T-helper 1 cell treated with Interleukin-12 subunit alpha and Interleukin-12 subunit beta and Interleukin-4 antibody, amounts not matched to agents 30 ng/mL and 1 ng/mL, for 36 hours (primary cell): ENCODE results near the gene USP12. TPM values are rescaled to one million over a fixed set of nuclear protein-coding genes. Genes with fewer than 3 reads are reported as not detected.
"Not testable (repeated sequence)": the region's sequence is repeated elsewhere in the genome, so short reads cannot be mapped to it uniquely, and the experiment has no call there.

ENCODE experiments used
- intact Hi-C: fragments of 100-400 bp; cut with micrococcal nuclease; formaldehyde crosslinking; loops from one replicate; pipeline ENCODE4 v1.15.1; 2024
- total RNA-seq: library from RNA; stranded (reverse); gene quantifications from 2 replicates; pipeline ENCODE4 v1.2.3, GENCODE V29; 2022

USP12 gene
- total RNA-seq, 1 donor from 2014 or later: 34.7 TPM

DNA sequence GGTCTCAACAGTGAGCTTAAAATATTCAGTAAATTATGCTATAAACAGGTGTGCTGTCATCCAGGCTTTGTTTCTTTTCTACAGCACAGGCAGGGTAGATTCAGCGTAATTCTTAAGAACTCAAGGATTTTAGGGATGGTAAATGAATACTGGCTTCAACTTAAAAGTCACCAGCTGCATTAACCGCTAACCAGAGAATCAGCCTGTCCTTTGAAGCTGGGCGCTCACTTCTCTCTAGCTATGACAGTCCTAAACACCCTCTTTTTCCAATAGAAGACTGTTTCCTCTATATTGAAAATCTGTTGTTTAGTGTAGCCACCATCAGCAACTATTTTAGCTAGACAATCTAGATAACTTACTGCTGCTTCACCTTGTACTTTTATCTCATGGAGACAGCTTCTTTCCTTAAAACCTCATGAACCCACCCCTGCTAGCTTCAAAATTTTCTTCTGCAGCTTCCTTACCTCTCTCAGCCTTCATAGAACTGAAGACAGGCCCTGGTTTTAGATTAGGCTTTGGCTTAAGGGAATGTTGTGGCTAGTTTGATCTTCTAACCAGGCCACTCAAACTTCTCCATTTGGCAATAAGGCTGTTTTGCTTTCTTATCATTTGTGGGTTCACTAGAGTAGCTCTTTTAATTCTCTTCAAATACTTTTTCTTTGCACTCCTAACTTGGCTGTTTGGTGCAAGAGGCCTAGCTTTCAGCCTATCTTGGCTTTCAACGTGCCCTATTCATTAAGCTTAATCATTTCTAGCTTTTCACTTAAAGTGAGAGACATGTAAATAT, 89.5 kb downstream of the USP12 start:
- intact Hi-C loops: no loop called here

- intact Hi-C loops: no loop called here
Measured at GRCh38 chr13:27080018-27080948, 91.3 kb downstream of the USP12 start.

DNA sequence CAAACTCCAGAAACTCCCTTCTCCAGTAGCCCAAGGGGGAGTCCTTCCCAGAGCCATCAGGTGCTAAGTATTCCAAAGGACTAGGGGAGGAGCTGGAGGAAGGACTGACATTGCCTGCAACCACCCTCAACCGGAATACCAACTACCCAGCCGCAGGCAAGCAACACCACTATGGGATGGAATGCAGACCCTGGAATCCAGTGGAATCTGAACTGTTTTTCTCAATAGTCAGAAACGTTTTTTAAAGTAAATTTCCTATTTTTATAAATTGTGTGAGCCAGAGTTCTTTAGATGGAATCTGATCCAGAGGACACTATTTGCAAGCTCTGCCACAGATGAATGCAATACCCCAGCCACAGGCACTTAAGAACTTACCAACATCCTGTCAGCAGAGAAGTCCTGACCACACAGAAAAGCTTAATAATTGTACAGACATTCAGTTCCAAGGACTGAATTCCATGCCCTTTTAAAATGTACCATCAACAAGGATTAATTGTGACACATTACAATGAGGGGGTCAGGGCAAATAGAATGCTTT, 92.1 kb downstream of the USP12 start:
- intact Hi-C loops: no loop called here

GRCh38 chr13:27077451-27077850, 94.2 kb downstream of the USP12 start:
- intact Hi-C loops: no loop called here

DNA sequence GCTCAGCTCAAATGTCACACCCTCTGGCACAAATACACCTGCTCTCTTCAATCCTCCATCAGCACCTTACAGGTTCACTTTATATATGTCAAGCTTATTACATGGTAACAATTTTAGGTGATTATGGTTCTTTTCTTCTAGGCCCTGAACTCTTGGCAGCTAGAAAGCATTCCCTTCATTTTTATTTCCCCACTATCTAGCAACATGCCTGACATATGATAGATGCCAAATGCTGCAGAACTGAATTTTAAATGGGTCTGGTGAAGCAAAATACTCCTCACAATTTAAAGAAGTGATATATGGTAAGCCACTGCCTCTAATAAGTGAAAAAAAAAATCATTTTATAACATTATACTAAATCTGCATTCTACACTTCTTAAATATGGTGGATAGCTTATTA, 95.2 kb downstream of the USP12 start:
- intact Hi-C loops: no loop called here

DNA sequence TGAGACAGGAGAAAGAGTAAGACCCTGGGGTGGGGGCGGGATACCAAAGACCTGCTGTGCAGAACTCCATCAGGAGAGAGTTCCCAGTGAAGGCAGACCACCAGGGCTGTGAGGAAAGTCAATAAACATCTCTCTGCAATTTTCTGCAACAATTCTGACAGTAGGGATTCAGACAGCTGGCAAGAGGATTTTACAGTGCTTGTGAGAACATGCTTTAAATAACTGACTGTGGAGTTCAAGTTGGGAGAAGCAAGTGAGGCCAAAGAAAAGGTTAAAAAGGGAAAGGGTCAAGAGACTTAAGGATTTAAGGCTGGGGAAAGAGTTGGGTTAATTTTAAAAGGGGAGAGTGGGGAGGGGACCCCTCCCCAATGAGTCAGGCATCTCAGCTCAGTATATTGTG, 98.4 kb downstream of the USP12 start:
- intact Hi-C loops: no loop called here

DNA sequence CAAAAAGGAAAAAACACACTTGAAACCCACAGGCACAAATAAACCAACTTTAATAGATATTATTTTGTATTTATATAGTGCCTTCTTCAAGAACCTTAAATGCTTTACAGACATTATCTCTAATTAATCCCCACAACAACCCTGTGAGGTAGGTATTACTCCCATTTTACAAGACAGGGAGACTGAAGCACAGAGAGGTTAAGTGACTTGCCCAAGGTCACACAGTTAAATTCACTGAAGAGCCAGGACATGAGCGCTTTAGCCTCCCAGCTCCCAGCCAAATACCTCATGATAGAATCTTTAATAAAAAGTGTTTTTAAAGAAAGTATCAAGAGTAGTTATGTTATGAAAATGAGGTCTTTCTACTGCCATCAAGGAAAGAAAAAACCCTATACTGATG, 105.5 kb downstream of the USP12 start:
- intact Hi-C loops: not testable (repeated sequence)

DNA sequence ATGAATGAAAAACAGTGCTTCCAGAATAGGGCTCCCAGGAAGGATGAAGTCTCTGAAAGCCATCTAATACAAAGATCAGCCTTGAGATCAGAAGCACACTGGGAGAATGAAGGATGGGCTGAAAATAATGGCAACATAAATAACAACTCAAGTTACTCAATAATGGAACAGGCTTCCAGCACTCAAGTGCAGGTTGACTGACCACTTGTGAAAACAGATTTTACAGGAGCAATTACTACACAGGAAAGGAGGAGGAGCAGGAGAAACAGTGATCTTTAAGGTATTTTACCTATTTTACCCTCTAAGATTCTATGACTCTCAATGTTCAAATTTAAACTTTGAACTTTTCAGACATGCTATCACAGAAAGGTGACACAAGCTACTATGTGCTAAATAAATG, 106.0 kb downstream of the USP12 start:
- intact Hi-C loops: no loop called here

- intact Hi-C loops: no loop called here
Measured at GRCh38 chr13:27064252-27064995, 107.2 kb downstream of the USP12 start.

DNA sequence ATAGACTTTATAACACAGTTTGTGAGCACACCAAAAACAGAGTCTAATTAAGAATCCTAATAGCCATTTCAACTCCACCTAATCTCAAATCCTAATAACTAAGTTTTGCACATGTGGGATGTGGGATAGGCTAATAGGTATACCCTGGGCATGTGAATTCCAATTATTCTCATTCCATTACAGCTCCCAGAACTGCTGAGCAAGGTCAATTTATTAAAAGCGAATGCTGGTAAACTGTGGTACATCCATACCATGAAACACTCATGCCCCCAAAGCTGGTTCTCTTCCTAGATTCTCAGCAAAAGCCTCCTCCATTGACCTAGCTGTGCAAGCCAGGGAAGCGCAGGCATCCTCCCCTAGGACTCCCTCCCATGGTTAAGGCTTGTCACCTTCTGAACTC, 113.8 kb downstream of the USP12 start:
- intact Hi-C loops: no loop called here

GRCh38 chr13:27055526-27055925, 116.1 kb downstream of the USP12 start:
- intact Hi-C loops: no loop called here

- intact Hi-C loops: no loop called here
Measured at GRCh38 chr13:27054760-27055159, 116.9 kb downstream of the USP12 start.

DNA sequence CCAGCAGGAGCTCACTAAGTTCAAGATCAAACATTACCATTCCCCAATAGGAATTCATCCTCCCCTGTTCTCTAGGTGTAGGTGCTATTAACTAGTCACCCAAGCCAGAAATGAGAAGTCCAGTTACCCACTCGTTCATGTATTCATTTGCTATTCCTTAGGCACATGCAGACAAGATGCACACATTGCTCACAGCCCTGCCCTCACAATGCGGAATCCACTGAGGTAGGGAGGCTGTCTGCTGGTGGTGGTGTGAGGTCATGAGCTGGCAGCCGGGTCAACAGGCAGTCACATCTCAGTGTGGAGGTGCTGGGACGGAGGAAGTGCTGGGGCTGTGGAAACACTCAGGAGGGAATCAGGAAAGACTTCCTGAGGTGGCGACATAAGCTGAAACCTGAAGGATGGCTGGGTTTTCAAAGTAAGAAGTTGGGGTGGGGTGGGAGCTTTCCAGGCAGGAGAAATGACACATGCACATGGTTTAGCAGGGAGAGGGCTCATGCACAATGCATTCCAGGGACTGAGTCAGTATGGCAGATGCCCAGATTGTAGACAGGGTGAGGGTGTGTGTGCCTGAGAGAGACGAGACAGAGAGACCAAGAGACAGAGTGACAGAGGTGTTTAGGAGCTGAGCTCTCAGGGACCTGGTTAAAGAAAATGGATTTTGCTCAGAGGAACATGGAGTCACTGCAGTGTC, 117.6 kb downstream of the USP12 start:
- intact Hi-C loops: no loop called here

DNA sequence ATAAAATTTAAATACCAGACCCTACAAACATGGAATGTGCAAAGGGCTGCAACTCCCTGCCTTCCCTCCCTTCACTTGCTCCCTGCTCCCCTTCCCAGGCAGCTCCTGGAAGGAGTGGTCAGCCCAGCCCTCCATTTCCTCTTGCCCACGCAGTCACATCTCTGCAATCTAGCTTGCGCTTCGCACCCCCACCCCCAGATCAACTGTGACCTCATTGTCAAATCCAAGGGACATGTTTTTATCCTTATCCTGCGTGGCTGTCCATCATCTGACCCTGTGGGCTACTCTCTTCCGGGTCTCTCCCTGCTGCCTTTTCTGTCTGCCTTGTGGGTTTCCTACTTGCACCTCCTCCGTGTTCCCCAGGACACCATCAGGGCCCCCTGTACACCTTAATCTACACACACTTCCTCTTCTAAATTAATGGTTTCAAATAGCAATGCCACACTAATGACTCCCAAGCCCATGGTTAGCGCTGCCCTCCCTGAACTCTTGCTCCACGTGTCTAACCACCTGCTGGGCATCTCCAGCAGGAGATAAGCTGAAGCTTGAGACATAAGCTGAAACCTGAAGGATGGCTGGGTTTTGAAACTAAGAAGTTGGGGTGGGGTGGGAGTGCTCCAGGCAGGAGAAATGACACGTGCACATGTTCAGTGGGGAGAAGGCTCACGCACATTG, 118.3 kb downstream of the USP12 start:
- intact Hi-C loops: no loop called here

DNA sequence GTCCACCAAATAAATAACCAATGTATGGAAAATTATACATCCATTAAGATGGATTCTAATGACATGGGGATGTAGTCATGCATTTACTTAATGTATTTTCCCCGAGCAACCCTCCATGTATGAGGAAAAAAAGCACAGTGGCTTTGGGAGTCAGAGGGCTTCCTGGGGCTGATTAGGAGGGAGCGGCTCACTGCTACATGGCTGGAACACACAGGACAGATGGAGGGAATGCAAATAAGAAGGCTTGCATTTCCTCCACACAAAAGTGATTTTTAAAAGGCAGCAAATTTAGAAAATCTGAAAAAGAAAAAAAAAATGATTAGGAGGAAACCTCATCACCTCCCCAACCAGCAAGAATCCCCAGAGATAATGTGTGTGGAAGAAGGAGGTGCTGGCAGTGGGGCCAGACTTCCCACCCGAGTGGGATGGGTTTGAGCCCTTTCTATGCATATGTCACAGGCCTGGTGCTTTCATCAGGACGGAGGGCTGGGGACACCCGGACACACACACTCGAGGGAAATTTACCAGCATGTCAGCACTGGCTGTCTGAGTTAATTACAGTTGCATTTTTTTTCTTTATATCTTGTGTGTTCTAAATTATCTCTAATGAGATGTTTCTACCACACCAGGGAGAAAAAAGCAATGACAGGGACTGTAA, 118.9 kb downstream of the USP12 start:
- intact Hi-C loops: no loop called here

DNA sequence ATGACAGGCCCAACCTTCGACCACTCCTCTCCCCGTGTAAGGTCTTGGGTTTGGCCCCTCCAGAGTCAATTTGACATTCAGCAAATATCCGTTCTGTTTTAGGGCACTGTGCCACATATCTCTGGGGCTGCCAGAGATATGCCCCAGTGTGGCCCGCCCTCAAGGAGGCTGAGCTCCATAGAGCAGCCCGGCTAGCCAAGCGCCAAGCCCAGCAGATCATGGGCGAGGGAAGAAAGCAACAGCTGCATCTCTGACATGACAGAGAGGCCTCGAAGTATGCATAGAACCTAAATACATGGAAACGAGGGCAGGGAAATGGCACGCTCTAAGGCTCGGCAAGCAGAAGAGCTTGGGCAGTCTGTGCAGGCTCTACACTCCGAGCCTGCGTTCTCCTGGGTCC, 124.5 kb downstream of the USP12 start:
- intact Hi-C loops: no loop called here

GRCh38 chr13:27044837-27045570, 126.6 kb downstream of the USP12 start:
- intact Hi-C loops: loop anchor here (1.0 kb wide), 2 partner anchors 86 to 127 kb away; no protein-coding TSS in a partner anchor

- intact Hi-C loops: no loop called here
Measured at GRCh38 chr13:27043013-27043412, 128.6 kb downstream of the USP12 start.

GRCh38 chr13:27041341-27041740, 130.3 kb downstream of the USP12 start:
- intact Hi-C loops: no loop called here
